HepG2 (cell line): Measurements from ENCODE around the gene GANC. TPM values are rescaled to one million over a fixed set of nuclear protein-coding genes. Genes with fewer than 3 reads are reported as not detected.
A peak's percentile ranks its signal among the peaks of the same experiment; 100 is the strongest.

ENCODE experiments used
- ATAC-seq: fragments of 200-7000 bp; cut with Tn5 transposase; 3 replicates; pipeline ENCODE4 v1.9.1; 2020; ENCODE audit warnings: mild to moderate bottlenecking, moderate library complexity
- BruUV-seq: library from RNA; stranded (reverse); fragments of 400-500 nt; replicated peaks from 2 replicates; lab custom pipeline; 2021; lab: Mats Ljungman, UMichigan
- CTCF ChIA-PET: fragments of 300-600 bp; formaldehyde crosslinking; extraction: SDS; loops from one replicate; lab custom pipeline; 2021; ENCODE audit warnings: low total read pairs, inconsistent platforms, low intra/inter-chr PET ratio; lab: Yijun Ruan, JAX
- POLR2A ChIA-PET: fragments of 350-600 bp; sonication (Branson Sonifier 250); formaldehyde crosslinking; loops from one replicate; lab custom pipeline; 2020; ENCODE audit warnings: antibody characterized with exemption, inconsistent platforms; lab: Yijun Ruan, JAX
- DNase-seq: peaks from one replicate; pipeline ENCODE4 v3.0.0-alpha.2; 2015; ENCODE audit warnings: low spot score
- FAIRE-seq: peaks from 3 replicates; lab custom pipeline; 2011; peaks lifted over from hg19 to GRCh38; lab: Jason Lieb, UNC
- H2AFZ ChIP-seq: one replicate; pipeline ENCODE4 v1.6.1; 2011; ENCODE audit warnings: low read length, inconsistent platforms
- H3K27ac ChIP-seq: fragments of 300-600 bp; 3 replicates; pipeline ENCODE4 v1.8.0; 2011; ENCODE audit warnings: mixed run types, mild to moderate bottlenecking, mixed read lengths, low read length, inconsistent platforms; ENCODE audit not compliant: insufficient read depth; ENCODE audit errors: extremely low read length
- H3K27me3 ChIP-seq, 2 experiments: fragments of 200-600 bp in 1 of 2; 2 replicates in 1 of 2; 3 replicates in 1 of 2; pipeline versions ENCODE4 v1.6.0 to v1.8.0; 2011; ENCODE audit warnings: low read length in 2 of 2, mild to moderate bottlenecking in 2 of 2, moderate library complexity in 2 of 2, inconsistent platforms in 1 of 2; ENCODE audit not compliant: insufficient read depth in 2 of 2, control insufficient read depth in 1 of 2
- H3K36me3 ChIP-seq, 2 experiments: fragments of 200-600 bp in 1 of 2; replicated peaks in 1 of 2; 2 replicates in 1 of 2; 3 replicates in 1 of 2; pipeline versions ENCODE4 v1.5.1 to v1.8.0; 2011; ENCODE audit warnings: low read length in 2 of 2, inconsistent platforms in 1 of 2; ENCODE audit not compliant: insufficient read depth in 2 of 2, control insufficient read depth in 1 of 2
- H3K4me1 ChIP-seq: 2 replicates; pipeline ENCODE4 v1.5.1; 2012; ENCODE audit warnings: low read length, inconsistent platforms; ENCODE audit not compliant: insufficient read depth
- H3K4me2 ChIP-seq: 2 replicates; pipeline ENCODE4 v1.6.0; 2011; ENCODE audit warnings: low read depth, low read length, inconsistent platforms
- H3K4me3 ChIP-seq, 3 experiments: fragments of 200-600 bp in 1 of 3; sonication (generic), shearing (Covaris generic) in 1 of 3; replicated peaks in 1 of 3; 2 replicates each; pipeline ENCODE4 v1.5.1; 2011 to 2016; ENCODE audit warnings: low read length in 3 of 3, inconsistent platforms in 2 of 3, low read depth in 2 of 3, mild to moderate bottlenecking in 2 of 3, control low read depth in 1 of 3, mixed read lengths in 1 of 3; ENCODE audit not compliant: insufficient read depth in 1 of 3
- H3K79me2 ChIP-seq: one replicate; pipeline ENCODE4 v1.6.1; 2011; ENCODE audit warnings: low read length, inconsistent platforms; ENCODE audit not compliant: insufficient read depth
- H3K9ac ChIP-seq: 2 replicates; pipeline ENCODE4 v1.6.0; 2011; ENCODE audit warnings: mild to moderate bottlenecking, low read depth, low read length, inconsistent platforms; ENCODE audit not compliant: insufficient read depth
- H3K9me3 ChIP-seq: 2 replicates; pipeline ENCODE4 v1.5.1; 2012; ENCODE audit warnings: mild to moderate bottlenecking, low read length
- H4K20me1 ChIP-seq: 2 replicates; pipeline ENCODE4 v1.6.0; 2011; ENCODE audit warnings: inconsistent platforms, mild to moderate bottlenecking, low read length, moderate library complexity; ENCODE audit not compliant: insufficient read depth
- SNAPC2 ChIP-seq: sonication (generic); formaldehyde crosslinking; IDR thresholded peaks from 2 replicates; pipeline ENCODE4 v1.8.1; 2022; ENCODE audit warnings: mild to moderate bottlenecking, missing genetic modification reagents
- SUZ12 ChIP-seq: fragments of 150-350 bp; IDR thresholded peaks from 2 replicates; pipeline ENCODE4 v1.6.1; 2014; ENCODE audit warnings: low read depth, low read length
- ZNF33A ChIP-seq: sonication (generic); formaldehyde crosslinking; IDR thresholded peaks from 2 replicates; pipeline ENCODE4 v1.5.1; 2020; ENCODE audit warnings: missing genetic modification reagents, mild to moderate bottlenecking, moderate library complexity, borderline replicate concordance
- ZNF7 ChIP-seq: IDR thresholded peaks from 2 replicates; pipeline ENCODE4 v1.6.1; 2016; ENCODE audit warnings: missing biosample characterization, missing genetic modification reagents
- ZNF737 ChIP-seq: sonication (generic); formaldehyde crosslinking; IDR thresholded peaks from 2 replicates; pipeline ENCODE4 v1.5.0; 2020; ENCODE audit warnings: missing genetic modification reagents, mild to moderate bottlenecking, borderline replicate concordance
- ZSCAN21 ChIP-seq: sonication (generic); formaldehyde crosslinking; IDR thresholded peaks from 2 replicates; pipeline ENCODE4 v1.8.0; 2022; ENCODE audit warnings: mild to moderate bottlenecking, missing genetic modification reagents, moderate library complexity, borderline replicate concordance
- WGBS: methylation state at CpG from one replicate; pipeline ENCODE4 v1.1.6; 2017; ENCODE audit warnings: low lambda C conversion rate; 5-methylcytosine and 5-hydroxymethylcytosine counted together
- in situ Hi-C: cut with HindIII; loops from 2 replicates; pipeline ENCODE4 v1.10.0; 2017; ENCODE audit warnings: low pct_unique_long_range_greater_than_20kb; ENCODE audit not compliant: extremely low pct_ligation_motif_present
- intact Hi-C: fragments of 100-400 bp; cut with micrococcal nuclease; formaldehyde crosslinking; loops from one replicate; pipeline ENCODE4 v1.10.0; 2022; ENCODE audit not compliant: unreplicated experiment
- polyA plus RNA-seq, 8 experiments: library from polyadenylated mRNA; depleted of rRNA in 3 of 8; stranded (reverse) in 7 of 8; unstranded in 1 of 8; fragments of >200 nt; fragmentation: Illumina TruSeq in 4 of 8; extraction: Trizol in 4 of 8; gene quantifications; 2 replicates each; pipeline versions ENCODE4 v1.2.1 to v1.2.3, GENCODE V29; 2011 to 2016; ENCODE audit warnings: low read depth in 4 of 8, missing spikeins in 1 of 8, mixed read lengths in 1 of 8; ENCODE audit not compliant: insufficient read depth in 1 of 8
- total RNA-seq, 5 experiments: library from RNA; depleted of rRNA; stranded (reverse); fragments of >200 nt; fragmentation: Illumina TruSeq; extraction: Trizol; gene quantifications; 2 replicates each; pipeline ENCODE4 v1.2.3, GENCODE V29; 2016; ENCODE audit warnings: low read depth in 1 of 5
- TF ChIP-seq, protein P1 (sequence below): sonication (generic); formaldehyde crosslinking; IDR thresholded peaks from 2 replicates; pipeline ENCODE4 v1.5.1; 2020; ENCODE audit warnings: mild to moderate bottlenecking, missing genetic modification reagents, moderate library complexity
- TF ChIP-seq, protein P2 (sequence below): sonication (generic); formaldehyde crosslinking; IDR thresholded peaks from 2 replicates; pipeline ENCODE4 v1.9.0; 2022; ENCODE audit warnings: low read depth, missing genetic modification reagents

GANC gene
- total and polyA plus RNA-seq, 2 of the 13 experiments (the other 11 are each of a cell fraction or from before 2014, with no cell fraction given) = 17.0 to 21.0 TPM

DNA sequence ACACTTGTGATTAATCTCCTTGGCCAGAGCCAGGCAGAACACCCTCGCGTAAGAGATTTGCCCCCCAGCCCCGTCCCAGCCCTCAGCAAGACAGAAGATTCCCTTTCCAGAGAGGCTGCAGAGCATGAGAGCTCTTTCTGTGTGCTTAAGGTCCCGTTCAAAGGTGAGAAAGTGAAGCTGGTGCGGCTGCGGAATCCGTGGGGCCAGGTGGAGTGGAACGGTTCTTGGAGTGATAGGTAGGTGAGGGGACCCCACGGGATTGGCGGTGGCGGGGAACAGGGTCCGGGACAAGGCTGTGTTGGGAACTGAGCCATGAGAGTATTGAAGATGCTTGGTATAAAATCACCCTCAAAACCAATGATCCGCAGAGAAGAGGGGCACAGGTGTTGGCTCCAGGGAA is 121.1 kb downstream of the GANC start:
- in situ Hi-C loops = no loop called here
- Histone ChIP-seq H3K79me2 (no peaks in the 10 kb centered on the region), H3K9ac (no peak overlapping the region), H3K4me1 (peaks cover 58% of the 10 kb centered on the region), H3K4me2 (no peak overlapping the region), H3K4me3 (no peak overlapping the region), H3K27ac (peak overlapping the region; percentile 27), H3K9me3 (no peaks in the 10 kb centered on the region), H3K36me3 (no peaks in the 10 kb centered on the region), H4K20me1 (no peaks in the 10 kb centered on the region), H3K27me3 (no peaks in the 10 kb centered on the region), H2AFZ (no peak overlapping the region)
- TF ChIP-seq, protein P1, sequence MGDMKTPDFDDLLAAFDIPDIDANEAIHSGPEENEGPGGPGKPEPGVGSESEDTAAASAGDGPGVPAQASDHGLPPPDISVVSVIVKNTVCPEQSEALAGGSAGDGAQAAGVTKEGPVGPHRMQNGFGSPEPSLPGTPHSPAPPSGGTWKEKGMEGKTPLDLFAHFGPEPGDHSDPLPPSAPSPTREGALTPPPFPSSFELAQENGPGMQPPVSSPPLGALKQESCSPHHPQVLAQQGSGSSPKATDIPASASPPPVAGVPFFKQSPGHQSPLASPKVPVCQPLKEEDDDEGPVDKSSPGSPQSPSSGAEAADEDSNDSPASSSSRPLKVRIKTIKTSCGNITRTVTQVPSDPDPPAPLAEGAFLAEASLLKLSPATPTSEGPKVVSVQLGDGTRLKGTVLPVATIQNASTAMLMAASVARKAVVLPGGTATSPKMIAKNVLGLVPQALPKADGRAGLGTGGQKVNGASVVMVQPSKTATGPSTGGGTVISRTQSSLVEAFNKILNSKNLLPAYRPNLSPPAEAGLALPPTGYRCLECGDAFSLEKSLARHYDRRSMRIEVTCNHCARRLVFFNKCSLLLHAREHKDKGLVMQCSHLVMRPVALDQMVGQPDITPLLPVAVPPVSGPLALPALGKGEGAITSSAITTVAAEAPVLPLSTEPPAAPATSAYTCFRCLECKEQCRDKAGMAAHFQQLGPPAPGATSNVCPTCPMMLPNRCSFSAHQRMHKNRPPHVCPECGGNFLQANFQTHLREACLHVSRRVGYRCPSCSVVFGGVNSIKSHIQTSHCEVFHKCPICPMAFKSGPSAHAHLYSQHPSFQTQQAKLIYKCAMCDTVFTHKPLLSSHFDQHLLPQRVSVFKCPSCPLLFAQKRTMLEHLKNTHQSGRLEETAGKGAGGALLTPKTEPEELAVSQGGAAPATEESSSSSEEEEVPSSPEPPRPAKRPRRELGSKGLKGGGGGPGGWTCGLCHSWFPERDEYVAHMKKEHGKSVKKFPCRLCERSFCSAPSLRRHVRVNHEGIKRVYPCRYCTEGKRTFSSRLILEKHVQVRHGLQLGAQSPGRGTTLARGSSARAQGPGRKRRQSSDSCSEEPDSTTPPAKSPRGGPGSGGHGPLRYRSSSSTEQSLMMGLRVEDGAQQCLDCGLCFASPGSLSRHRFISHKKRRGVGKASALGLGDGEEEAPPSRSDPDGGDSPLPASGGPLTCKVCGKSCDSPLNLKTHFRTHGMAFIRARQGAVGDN (CRISPR knock-in tag) = peak; percentile 28
- TF ChIP-seq SUZ12 = no peak
- intact Hi-C loops = no loop called here
- POLR2A ChIA-PET = no interaction called here
- CTCF ChIA-PET = no interaction called here
- DNase-seq (no peak), ATAC-seq (no peak), FAIRE-seq (no peak)
- WGBS = 73% methylated on average over 13 of the region's 13 CpGs
- no TSS peak for BruUV-seq

DNA sequence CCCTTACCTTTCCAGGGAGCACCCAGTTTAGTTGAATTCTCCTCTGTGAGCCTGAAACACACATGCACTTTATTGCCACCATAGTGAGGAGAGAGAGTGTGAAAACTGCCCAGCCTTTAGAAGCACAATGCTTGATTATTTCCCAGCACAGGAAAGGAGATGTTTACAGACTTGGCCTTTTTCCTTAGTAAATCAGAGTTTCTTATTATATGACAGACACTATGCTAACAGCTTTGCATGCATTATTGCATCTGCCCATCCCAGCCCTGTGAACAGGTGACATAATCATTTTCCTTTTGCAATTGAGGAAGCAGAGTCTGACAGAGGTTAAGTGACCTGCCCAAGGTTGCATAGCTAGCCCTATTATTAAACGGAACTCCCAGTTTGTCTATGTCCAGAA is 122.8 kb downstream of the GANC start:
- CTCF ChIA-PET = no interaction called here
- no peak overlapping the region for H3K9ac ChIP-seq
- TF ChIP-seq ZNF737 (CRISPR knock-in tag) (no peak), ZNF7 (CRISPR knock-in tag) (no peak), ZNF33A (no peak), SNAPC2 (CRISPR knock-in tag) (no peak), ZSCAN21 (CRISPR knock-in tag) (no peak)
- TF ChIP-seq, protein P2, sequence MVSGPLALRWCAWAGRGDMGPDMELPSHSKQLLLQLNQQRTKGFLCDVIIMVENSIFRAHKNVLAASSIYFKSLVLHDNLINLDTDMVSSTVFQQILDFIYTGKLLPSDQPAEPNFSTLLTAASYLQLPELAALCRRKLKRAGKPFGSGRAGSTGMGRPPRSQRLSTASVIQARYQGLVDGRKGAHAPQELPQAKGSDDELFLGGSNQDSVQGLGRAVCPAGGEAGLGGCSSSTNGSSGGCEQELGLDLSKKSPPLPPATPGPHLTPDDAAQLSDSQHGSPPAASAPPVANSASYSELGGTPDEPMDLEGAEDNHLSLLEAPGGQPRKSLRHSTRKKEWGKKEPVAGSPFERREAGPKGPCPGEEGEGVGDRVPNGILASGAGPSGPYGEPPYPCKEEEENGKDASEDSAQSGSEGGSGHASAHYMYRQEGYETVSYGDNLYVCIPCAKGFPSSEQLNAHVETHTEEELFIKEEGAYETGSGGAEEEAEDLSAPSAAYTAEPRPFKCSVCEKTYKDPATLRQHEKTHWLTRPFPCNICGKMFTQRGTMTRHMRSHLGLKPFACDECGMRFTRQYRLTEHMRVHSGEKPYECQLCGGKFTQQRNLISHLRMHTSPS (CRISPR knock-in tag) = no peak

More for the DNA sequence above, 122.8 kb downstream of the GANC start:
- H3K4me1 ChIP-seq = peaks cover 48% of the 10 kb centered on the region
- H3K9me3 ChIP-seq = no peaks in the 10 kb centered on the region
- in situ Hi-C loops = no loop called here
- no peaks in the 10 kb centered on the region for H3K36me3 ChIP-seq
- POLR2A ChIA-PET = no interaction called here
- no peak for ATAC-seq
- no peaks in the 10 kb centered on the region for H4K20me1 ChIP-seq
- 54% methylated on average over 1 of the region's 1 CpG for WGBS
- H3K27me3 ChIP-seq = no peaks in the 10 kb centered on the region
- no TSS peak for BruUV-seq
- no peak overlapping the region for H3K4me3 ChIP-seq
- H3K79me2 ChIP-seq = no peaks in the 10 kb centered on the region
- H3K27ac ChIP-seq = no peak overlapping the region
- DNase-seq = no peak
- H3K4me2 ChIP-seq = no peak overlapping the region
- intact Hi-C loops = no loop called here
- no peak for FAIRE-seq
- no peak overlapping the region for H2AFZ ChIP-seq
